ENCODE results near the gene CSNK1D.

The CSNK1D gene

GRCh38 chr17:82238472-82239201, 34.9 kb downstream of the CSNK1D start:
- no peak for DNase-seq (ENCODE audit: low spot score)

- no peak for DNase-seq (ENCODE audit: low spot score)
Measured at GRCh38 chr17:82237746-82238471, 35.6 kb downstream of the CSNK1D start.

- no peak for DNase-seq (ENCODE audit: low spot score)
Measured at GRCh38 chr17:82237083-82237745, 36.3 kb downstream of the CSNK1D start.

GRCh38 chr17:82236142-82236971, 37.1 kb downstream of the CSNK1D start:
- DNase-seq (ENCODE audit: low spot score): no peak

DNA sequence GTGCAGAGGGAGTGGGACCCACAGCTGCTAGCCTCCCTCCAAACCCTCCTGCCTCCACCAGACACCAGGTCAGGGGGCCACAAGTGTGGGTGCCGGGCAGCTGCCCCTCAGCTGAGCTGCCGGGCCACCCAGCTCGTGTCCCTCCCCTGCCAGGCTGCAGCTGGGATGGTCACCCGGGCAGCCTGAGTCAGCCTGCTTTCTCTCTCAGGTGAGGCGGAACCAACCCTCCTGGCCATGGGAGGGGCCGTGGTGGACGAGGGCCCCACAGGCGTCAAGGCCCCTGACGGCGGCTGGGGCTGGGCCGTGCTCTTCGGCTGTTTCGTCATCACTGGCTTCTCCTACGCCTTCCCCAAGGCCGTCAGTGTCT, 37.7 kb downstream of the CSNK1D start:
- DNase-seq (ENCODE audit: low spot score): no peak

- DNase-seq (ENCODE audit: low spot score): no peak
Measured at GRCh38 chr17:82235056-82235774, 38.3 kb downstream of the CSNK1D start.

DNA sequence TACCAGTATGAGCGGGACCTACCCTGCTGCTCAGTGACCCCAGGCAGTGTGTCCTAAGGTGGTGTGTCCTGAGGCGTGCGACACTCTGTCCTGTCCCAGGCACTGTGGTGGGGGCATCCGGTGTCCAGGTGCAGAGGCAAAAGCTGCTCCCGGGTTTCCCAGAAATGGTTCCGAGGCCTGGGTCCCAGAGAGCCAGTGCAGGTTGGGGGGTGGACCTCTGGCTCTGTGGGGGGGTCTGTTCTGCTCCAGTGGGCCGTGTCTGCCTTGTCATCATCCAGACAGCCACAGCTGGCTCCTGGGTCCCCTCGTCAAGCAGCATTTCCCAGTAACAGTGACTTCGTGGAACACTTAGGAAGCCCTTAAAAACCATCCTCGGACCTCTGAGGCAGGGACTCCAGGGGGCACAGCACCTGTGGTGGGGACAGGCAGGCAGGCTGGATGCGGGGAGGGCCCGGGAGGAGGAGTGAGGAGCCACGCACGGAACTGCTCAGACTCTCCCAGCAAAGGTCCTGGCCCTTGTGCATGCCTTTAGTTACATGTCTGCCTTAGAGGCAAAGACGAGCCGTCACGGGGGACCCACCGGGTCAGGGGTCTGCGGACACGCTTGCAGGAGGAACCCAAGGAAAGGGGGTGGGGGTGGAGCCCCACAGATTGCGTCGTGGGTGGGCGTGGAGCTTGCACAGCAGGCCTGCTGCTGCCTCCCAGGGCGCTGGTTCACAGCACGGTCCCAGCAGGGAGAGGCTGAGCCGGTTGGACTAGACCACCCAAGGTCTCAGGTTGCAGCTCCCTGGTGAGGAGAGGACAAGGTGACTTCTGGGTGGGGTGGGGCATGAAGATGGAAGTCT, 39.1 kb downstream of the CSNK1D start:
- no peak for DNase-seq (ENCODE audit: low spot score)

DNA sequence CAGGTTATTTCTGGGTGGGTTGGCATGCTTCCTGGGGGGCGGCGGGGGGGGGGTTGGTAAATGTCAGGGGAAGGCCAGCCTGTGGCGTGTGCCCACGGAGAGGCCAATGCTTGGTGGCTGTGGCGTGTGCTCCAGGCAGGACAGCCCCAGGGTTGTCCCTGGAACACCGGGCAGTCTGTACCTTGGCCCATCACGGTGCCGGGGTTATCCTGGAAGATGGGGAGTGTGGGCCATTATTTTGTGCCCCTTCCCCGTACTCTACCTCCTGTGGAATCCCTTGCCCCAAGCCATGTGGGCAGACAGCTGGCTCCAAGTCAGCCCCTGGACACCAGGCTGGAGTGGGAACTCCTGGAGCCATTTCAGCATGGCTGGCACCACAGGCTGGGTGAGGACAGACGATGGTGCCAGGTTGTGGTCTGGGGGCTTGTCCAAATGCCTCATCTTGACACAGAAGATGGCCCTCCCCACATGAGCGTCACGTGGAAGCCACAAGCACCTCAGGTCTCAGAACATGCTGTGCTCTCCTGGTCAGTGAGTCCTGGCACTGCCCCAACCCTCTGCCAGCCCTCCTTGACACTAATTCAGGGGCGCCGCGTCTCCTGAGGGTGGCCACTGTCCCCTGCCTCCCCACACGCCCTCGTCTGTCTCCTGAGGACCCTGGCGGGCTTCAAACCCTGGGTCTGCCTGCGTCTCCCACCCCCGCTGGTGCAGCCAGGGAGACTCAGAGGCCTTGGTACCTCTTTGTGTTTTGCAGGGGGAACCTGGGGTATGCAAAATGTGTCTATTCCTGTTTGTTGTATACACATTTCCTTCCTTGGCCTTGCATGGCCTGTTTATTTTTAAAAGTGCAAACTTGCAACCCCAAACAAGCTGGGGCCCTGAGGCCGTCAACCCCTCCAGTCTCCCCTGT, 40.4 kb downstream of the CSNK1D start:
- DNase-seq (ENCODE audit: low spot score): no peak

- no peak for DNase-seq (ENCODE audit: low spot score)
Measured at GRCh38 chr17:82232322-82232820, 41.1 kb downstream of the CSNK1D start.

DNA sequence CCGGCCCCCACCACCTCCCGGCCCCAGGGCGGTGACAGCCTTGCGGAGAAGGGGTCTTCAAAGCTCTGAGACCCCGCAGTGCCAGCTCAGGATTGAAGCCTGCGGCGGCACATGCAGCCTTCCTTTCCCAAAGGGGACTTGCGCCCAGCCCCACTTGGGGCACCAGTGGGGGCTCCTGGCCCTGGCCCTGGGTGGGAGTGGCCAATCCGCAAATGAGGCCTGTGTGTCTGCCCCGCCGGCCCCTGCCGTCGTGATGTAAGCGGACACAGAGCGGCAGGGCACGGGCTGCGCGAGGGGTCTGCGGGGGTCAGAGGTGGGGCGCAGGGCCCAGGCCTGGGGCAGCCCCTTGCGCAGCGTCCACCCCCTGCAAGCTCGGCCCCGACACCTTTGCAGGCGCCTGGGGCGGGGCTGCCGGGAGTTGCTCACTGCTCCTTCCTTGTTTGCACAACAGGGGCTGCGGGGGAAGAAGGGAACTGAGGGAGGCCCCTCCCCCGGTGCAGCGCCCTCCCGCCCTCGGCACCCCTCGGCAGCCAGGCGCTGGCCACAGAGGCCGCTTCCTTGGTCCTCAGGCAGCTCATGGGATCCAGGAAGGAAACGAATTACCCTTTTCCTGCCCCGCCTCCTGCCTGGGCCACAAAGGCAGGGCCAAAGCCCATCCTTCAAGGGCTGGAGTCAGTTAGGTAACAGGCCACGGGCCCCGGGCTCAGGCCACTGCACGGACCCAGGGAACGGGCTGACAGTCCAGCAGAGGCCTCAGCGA, 41.8 kb downstream of the CSNK1D start:
- DNase-seq (ENCODE audit: low spot score): peak; percentile 73

DNA sequence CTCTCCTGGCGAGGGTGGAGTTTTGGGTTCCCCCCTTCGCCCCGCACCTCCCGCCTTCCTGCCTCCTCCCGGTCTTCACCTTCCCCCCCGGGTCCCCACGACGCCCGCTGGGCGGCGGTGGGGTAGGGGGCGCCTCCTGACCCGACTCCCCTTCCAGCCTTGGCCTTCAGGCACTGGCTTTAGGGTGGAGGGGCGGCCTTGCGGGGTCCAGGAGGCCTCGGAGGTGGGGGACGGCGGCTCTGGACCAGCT, 42.3 kb downstream of the CSNK1D start:
- DNase-seq (ENCODE audit: low spot score): no peak

GRCh38 chr17:82230609-82231311, 42.7 kb downstream of the CSNK1D start:
- DNase-seq (ENCODE audit: low spot score): peak; percentile 62

DNA sequence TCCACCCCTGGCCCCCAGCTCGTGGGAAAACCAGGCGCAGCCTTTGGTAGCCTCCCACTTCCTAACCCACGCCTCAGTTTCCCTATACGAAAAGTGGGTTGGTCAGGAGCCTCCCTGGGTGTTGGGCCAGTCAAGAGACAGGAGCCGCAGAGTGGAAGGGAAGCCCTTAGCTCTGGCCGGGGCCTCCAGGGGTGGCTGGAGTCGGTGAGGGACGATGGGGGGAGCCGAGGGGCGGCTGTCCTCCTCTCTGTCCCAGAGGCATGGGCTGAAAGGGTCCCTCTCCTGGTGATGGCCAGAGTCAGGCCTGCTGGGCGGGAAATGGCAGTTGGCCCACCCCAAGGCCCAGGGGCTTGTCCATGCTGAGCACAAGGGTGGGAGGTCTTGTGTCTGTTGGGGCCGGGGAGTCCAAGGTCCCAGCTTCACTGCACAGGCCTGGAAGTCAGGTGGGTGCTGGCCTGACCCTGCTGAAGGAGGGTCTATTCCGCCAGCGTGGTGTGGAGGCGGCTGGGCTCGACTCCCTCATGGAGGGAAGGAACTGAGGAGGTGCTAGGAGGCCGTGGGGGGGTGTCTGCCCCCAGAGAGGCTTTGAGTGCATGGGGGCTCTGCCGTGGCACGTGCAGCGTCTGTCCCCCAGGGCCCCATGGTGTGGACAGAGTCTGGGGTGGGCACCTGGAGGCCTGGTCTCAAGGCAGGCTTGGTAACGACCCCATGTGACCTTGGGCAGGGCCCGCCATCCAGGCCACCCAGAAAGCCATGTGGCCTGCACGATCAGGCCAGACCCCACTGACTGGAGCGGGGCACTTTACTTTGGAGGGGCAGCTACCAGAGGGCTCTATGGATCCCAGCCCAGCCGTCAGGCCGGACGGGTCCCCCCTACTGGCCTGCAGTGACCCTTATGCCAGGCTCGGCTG, 43.5 kb downstream of the CSNK1D start:
- no peak for DNase-seq (ENCODE audit: low spot score)

- DNase-seq (ENCODE audit: low spot score): peak; percentile 50
Measured at GRCh38 chr17:82228842-82229697, 44.4 kb downstream of the CSNK1D start, which contains the start of gene SLC16A3. Gene SLC16A3 (plus strand): TSS chr17:82229042. CDS start chr17:82236009, 6,967 bp downstream.

DNA sequence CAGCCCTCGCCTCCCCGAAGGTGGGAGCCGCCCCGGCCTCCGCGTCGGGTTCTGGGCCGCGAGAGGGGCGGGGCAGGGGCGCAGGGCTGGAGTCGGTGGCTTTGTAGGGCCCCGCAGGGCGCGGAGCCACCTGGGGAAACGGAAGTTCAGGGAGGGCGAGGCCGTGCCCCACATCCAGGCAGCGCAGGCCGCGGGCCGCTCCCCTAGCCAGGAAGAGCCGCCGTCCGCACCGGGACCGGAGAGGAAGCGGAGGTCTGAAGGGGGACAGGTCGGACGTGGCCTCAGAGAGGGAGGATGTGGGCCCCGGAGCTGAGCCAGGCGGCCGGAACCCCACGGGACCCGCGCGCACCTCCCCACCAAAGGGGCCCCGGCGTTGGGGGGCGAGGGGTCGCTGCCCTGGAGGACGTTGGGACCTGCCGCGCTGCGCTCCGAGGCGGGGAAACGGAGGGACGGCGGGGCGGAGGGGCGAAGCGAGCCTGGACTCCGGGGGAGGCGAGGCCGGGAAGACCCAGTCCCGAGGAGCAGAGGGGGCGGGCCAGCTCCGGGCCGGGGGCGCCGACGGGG, 45.1 kb downstream of the CSNK1D start:
- peak; percentile 38 for DNase-seq (ENCODE audit: low spot score)
